KMS-11 (cell line): ENCODE measurements around the gene SMAD7.

Source experiments
- H2AFZ ChIP-seq: fragments of 200-600 bp; sonication (generic); 2 replicates; pipeline ENCODE4 v1.6.1; 2016; ENCODE audit warnings: antibody characterized with exemption, mixed run types, low read depth
- H3K27ac ChIP-seq: fragments of 200-600 bp; sonication (generic); 2 replicates; pipeline ENCODE4 v1.6.1; 2016; ENCODE audit warnings: mild to moderate bottlenecking, mixed run types
- H3K27me3 ChIP-seq: fragments of 200-600 bp; sonication (generic); 2 replicates; pipeline ENCODE4 v1.6.1; 2017; ENCODE audit warnings: mild to moderate bottlenecking, low read depth, mixed run types, moderate library complexity; ENCODE audit not compliant: insufficient read depth
- H3K36me3 ChIP-seq: fragments of 200-600 bp; sonication (generic); 2 replicates; pipeline ENCODE4 v1.6.1; 2017; ENCODE audit warnings: mild to moderate bottlenecking, mixed run types; ENCODE audit not compliant: insufficient read depth
- H3K4me1 ChIP-seq: fragments of 200-600 bp; sonication (generic); 2 replicates; pipeline ENCODE4 v1.6.1; 2016; ENCODE audit warnings: mild to moderate bottlenecking, low read depth, mixed run types; ENCODE audit not compliant: poor library complexity, severe bottlenecking
- H3K4me2 ChIP-seq: fragments of 200-600 bp; sonication (generic); 2 replicates; pipeline ENCODE4 v1.7.0; 2016; ENCODE audit warnings: mild to moderate bottlenecking, mixed run types
- H3K4me3 ChIP-seq: fragments of 200-600 bp; sonication (generic); IDR thresholded peaks from 2 replicates; pipeline ENCODE4 v1.6.1; 2017; ENCODE audit warnings: low read depth, low read length, mixed read lengths; ENCODE audit not compliant: insufficient read depth
- H3K79me2 ChIP-seq: fragments of 200-600 bp; sonication (generic); 2 replicates; pipeline ENCODE4 v1.6.1; 2016; ENCODE audit warnings: low read depth, mixed run types; ENCODE audit not compliant: insufficient read depth
- H3K9ac ChIP-seq: fragments of 200-600 bp; sonication (generic); 2 replicates; pipeline ENCODE4 v1.6.1; 2016; ENCODE audit warnings: mild to moderate bottlenecking, mixed run types
- H4K20me1 ChIP-seq: fragments of 200-600 bp; sonication (generic); 2 replicates; pipeline ENCODE4 v1.6.1; 2016; ENCODE audit warnings: mild to moderate bottlenecking, mixed run types; ENCODE audit not compliant: insufficient read depth
- TF ChIP-seq, protein P1 (sequence below): fragments of 200-600 bp; sonication (generic); conservative IDR thresholded peaks from 2 replicates; pipeline ENCODE4 v1.6.1; 2017; ENCODE audit warnings: low read depth, mild to moderate bottlenecking, antibody characterized with exemption, low read length, moderate library complexity, mixed read lengths

Gene SMAD7

DNA sequence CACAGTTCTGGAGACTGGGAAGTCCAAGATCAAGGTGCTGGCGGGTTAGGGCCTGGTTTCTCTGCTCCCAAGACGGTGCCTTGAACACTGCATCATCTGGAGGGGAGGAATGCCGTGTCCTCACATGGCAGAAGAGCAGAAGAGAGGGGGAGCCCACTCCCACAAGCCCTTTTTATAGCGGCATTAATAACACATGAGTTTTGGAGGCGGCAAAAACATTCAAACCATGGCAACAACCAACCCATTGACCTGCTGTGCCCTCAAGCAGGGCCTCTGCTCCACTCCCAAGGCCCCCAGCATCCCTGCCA lies 62.0 kb downstream of the SMAD7 start:
- TF ChIP-seq, protein P1, sequence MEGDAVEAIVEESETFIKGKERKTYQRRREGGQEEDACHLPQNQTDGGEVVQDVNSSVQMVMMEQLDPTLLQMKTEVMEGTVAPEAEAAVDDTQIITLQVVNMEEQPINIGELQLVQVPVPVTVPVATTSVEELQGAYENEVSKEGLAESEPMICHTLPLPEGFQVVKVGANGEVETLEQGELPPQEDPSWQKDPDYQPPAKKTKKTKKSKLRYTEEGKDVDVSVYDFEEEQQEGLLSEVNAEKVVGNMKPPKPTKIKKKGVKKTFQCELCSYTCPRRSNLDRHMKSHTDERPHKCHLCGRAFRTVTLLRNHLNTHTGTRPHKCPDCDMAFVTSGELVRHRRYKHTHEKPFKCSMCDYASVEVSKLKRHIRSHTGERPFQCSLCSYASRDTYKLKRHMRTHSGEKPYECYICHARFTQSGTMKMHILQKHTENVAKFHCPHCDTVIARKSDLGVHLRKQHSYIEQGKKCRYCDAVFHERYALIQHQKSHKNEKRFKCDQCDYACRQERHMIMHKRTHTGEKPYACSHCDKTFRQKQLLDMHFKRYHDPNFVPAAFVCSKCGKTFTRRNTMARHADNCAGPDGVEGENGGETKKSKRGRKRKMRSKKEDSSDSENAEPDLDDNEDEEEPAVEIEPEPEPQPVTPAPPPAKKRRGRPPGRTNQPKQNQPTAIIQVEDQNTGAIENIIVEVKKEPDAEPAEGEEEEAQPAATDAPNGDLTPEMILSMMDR: no peak
- Histone ChIP-seq H3K4me1 (peaks cover 7% of the 10 kb centered on the region), H3K27ac (no peak overlapping the region), H3K79me2 (no peaks in the 10 kb centered on the region), H3K4me2 (no peak overlapping the region), H3K36me3 (no peaks in the 10 kb centered on the region), H4K20me1 (no peaks in the 10 kb centered on the region), H2AFZ (no peak overlapping the region), H3K4me3 (no peak overlapping the region), H3K9ac (no peak overlapping the region), H3K27me3 (no peaks in the 10 kb centered on the region)

GRCh38 chr18:48887905-48888772 lies 62.6 kb downstream of the SMAD7 start:
- Histone ChIP-seq H2AFZ (no peak overlapping the region), H3K36me3 (no peaks in the 10 kb centered on the region), H3K27ac (no peak overlapping the region), H3K4me3 (no peak overlapping the region), H4K20me1 (no peaks in the 10 kb centered on the region), H3K9ac (no peak overlapping the region), H3K79me2 (no peaks in the 10 kb centered on the region), H3K4me2 (no peak overlapping the region), H3K4me1 (peaks cover 7% of the 10 kb centered on the region), H3K27me3 (no peaks in the 10 kb centered on the region)
- TF ChIP-seq, protein P1: no peak

DNA sequence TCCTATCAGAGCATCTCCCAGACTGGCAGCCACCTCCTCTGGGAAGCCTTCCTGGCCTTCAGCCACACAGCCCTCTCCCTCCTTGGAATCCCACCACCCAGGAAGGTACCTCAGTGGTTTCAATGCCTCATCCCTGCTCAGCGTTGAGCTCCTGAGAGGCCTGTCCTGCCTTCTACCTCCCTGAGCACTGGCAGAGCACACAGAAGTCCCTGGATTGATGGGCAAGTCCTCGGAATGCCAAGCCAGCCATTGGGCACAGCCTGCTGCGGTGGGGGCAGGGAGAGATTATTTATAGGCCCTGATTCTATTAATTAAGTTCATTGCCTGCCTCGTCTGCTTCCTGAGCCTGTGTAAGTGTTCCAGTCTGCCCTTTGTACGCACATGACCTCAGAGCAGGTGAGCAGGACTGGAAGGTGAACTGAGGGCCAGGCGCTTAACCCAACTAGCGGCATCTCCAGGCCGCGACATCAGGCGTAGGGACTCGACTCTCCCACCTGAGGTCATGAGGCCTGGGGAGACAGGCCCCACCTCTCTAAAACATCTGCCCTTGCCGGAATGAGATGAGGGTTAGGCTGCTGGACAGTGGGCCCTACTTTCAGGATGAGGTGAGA lies 63.4 kb downstream of the SMAD7 start:
- Histone ChIP-seq H3K36me3 (no peaks in the 10 kb centered on the region), H3K27ac (no peak overlapping the region), H3K4me1 (peaks cover 7% of the 10 kb centered on the region), H3K4me2 (no peak overlapping the region), H3K27me3 (no peaks in the 10 kb centered on the region), H3K4me3 (no peak overlapping the region), H4K20me1 (no peaks in the 10 kb centered on the region), H2AFZ (no peak overlapping the region), H3K9ac (no peak overlapping the region), H3K79me2 (no peaks in the 10 kb centered on the region)
- TF ChIP-seq, protein P1: no peak

GRCh38 chr18:48886520-48887293 lies 64.1 kb downstream of the SMAD7 start:
- Histone ChIP-seq H3K36me3 (no peaks in the 10 kb centered on the region), H3K9ac (no peak overlapping the region), H2AFZ (no peak overlapping the region), H3K79me2 (no peaks in the 10 kb centered on the region), H3K4me2 (no peak overlapping the region), H3K27me3 (no peaks in the 10 kb centered on the region), H3K4me1 (peaks cover 7% of the 10 kb centered on the region), H3K27ac (no peak overlapping the region), H4K20me1 (no peaks in the 10 kb centered on the region), H3K4me3 (no peak overlapping the region)
- TF ChIP-seq, protein P1: no peak
